IPS DF 6.9 (cell line): ENCODE results near the gene NAPG.
"Not testable (repeated sequence)": the region's sequence is repeated elsewhere in the genome, so short reads cannot be mapped to it uniquely, and the experiment has no call there.

Experiments
- DNase-seq: peaks from one replicate; pipeline ENCODE4 v3.0.0-alpha.2; 2013; ENCODE audit warnings: low read depth, low spot score
- H3K27ac ChIP-seq: one replicate; pipeline ENCODE4 v1.5.1; 2013; ENCODE audit warnings: low read length, control low read depth
- H3K27me3 ChIP-seq: 2 replicates; pipeline ENCODE4 v1.6.1; 2013; ENCODE audit warnings: mild to moderate bottlenecking, low read length; ENCODE audit not compliant: control insufficient read depth, insufficient read depth
- H3K36me3 ChIP-seq: 2 replicates; pipeline ENCODE4 v1.6.1; 2013; ENCODE audit warnings: low read length; ENCODE audit not compliant: control insufficient read depth, insufficient read depth
- H3K4me1 ChIP-seq: 2 replicates; pipeline ENCODE4 v1.6.1; 2013; ENCODE audit warnings: low read length; ENCODE audit not compliant: control insufficient read depth, insufficient read depth
- H3K4me3 ChIP-seq: 2 replicates; pipeline ENCODE4 v1.5.1; 2013; ENCODE audit warnings: mild to moderate bottlenecking, low read length
- H3K9me3 ChIP-seq: 2 replicates; pipeline ENCODE4 v1.6.1; 2013; ENCODE audit warnings: low read length, inconsistent platforms; ENCODE audit not compliant: control insufficient read depth, insufficient read depth
- WGBS: extraction: QIAGEN DNeasy Blood & Tissue Kit; methylation state at CpG from one replicate; pipeline ENCODE4 v1.1.7; 2013; ENCODE audit warnings: mixed read lengths, missing lambda C conversion rate; ENCODE audit not compliant: insufficient read length, insufficient coverage; 5-methylcytosine and 5-hydroxymethylcytosine counted together

The NAPG gene

DNA sequence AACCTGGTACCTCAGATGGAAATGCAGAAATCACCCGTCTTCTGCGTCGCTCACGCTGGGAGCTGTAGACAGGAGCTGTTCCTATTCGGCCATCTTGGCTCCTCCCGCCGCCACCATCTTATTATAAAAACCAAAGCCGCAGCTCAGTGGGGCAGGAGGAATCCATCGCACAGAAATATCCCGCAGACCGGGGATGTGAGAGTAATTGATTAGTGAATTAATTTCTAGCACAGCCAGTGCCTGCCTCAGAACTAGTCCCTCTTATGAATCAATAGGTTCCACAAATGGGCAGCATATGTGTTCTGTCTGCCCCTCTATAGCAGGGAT, 52.7 kb downstream of the NAPG start:
- no CpG with 5 or more reads among the region's 11 CpGs for WGBS
- H3K4me1 ChIP-seq, H3K36me3 ChIP-seq, DNase-seq, H3K4me3 ChIP-seq, H3K27me3 ChIP-seq, H3K9me3 ChIP-seq, H3K27ac ChIP-seq: not testable (repeated sequence)

DNA sequence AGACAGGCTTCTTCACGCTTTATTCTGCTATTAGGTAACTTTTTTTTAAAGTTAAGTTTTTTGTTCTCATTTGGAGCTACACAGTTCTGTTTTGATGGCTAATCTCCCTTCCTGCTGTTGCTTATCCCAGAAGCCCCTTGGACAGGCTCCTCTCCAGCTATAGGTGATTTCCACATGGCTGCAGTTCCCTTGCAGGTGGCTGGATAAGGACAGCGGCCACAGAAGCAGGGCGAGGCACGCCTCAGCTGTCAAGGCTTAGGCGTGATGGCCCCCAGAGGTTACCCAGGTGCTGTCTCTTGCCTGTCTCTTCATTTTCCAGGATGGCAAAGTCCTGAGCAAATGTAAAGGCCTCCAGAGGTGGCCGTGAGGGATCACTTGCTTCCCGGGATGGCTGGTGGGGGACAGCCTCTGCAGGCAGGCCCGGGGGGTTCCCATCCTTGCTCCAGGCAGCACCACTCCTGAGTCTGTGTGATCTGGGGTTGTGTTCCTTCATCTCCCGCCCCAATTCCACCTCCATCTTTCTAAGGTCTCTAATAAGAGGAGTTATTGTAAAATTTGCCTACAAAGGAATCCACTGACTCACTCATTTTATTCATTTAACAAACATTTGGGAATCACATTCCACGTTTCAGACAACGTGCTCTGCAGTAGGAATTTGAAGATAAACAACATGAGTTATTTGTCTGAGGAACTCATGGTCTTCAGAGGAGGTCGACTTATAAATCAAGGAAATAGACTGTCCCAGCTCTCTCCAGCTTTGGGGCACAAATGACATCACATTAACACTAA, 53.4 kb downstream of the NAPG start:
- no CpG with 5 or more reads among the region's 12 CpGs for WGBS
- Histone ChIP-seq H3K27me3 (no peaks in the 10 kb centered on the region), H3K4me1 (no peaks in the 10 kb centered on the region), H3K9me3 (no peaks in the 10 kb centered on the region; the same call in 1 of the 2 replicates), H3K27ac (no peak overlapping the region), H3K4me3 (no peak overlapping the region), H3K36me3 (no peaks in the 10 kb centered on the region)
- DNase-seq = no peak

DNA sequence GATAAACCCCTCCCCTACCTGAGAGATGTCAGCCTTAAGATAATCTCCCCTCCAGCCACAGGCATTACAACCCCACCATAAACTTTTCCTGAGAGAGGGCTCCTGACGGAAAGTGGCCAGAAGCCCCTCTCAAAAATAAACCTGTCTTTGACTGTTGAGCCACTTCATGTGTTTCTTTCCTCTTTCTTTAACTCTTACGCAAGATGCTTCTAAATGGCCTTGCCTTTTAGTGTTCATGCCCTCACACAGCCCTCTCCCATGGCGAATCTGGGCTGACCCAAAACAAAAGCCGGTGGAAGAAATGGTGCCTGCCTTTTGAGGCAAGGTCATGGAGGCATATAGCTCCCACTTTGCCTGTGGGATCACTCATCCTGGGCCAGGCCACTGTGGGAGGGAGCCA, 54.4 kb downstream of the NAPG start:
- H3K27me3 ChIP-seq = no peaks in the 10 kb centered on the region
- H3K27ac ChIP-seq = no peak overlapping the region
- no peaks in the 10 kb centered on the region for H3K4me1 ChIP-seq
- H3K9me3 ChIP-seq = no peaks in the 10 kb centered on the region; the same call in 1 of the 2 replicates
- H3K36me3 ChIP-seq = no peaks in the 10 kb centered on the region
- no CpG with 5 or more reads among the region's 4 CpGs for WGBS
- no peak for DNase-seq
- no peak overlapping the region for H3K4me3 ChIP-seq

DNA sequence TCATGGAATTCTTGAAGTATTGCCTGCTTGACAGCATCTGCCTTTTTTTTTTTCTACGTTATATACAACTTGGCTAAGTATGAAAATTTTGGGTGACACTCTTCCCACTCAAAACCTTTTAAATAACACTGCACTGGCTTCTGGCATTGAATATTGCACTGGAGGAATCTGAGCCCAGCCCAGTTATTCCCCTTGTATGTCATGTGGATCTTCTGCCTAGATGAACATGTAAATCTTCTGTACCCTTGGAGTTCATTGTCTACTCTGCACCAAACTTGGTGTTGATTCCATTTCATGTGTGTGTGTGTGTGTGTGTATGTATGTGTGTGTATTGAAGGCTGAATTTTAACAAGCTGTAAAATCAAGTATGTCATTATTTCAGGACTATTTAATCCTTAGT, 59.4 kb downstream of the NAPG start:
- Histone ChIP-seq H3K4me1 (no peaks in the 10 kb centered on the region), H3K27ac (no peak overlapping the region), H3K4me3 (no peak overlapping the region), H3K9me3 (no peaks in the 10 kb centered on the region), H3K27me3 (no peaks in the 10 kb centered on the region), H3K36me3 (no peaks in the 10 kb centered on the region; the same call in 1 of the 2 replicates)
- no CpG with 5 or more reads among the region's 1 CpG for WGBS
- no peak for DNase-seq

DNA sequence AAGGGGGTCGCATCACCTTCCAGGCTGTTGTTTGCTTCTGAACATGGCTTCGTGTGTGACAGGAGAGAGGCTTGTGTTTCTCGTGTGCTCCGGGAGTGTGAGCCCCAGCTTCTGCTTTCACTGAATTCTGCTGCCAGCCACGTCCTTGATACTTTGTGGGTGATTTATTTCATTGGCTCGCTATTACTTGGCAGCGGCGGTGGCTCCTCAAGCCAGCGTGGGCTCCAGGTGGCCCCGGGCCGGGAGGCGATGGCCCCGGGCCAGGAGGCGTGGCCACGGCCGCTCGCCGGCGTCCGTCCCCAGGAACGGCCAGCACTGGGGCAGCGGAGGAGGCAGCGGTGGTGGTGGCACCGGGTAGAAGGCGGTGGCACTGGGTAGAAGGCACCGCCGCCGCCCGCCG, 63.1 kb downstream of the NAPG start:
- WGBS = no CpG with 5 or more reads among the region's 30 CpGs
- H3K27ac ChIP-seq = no peak overlapping the region
- H3K4me1 ChIP-seq = no peaks in the 10 kb centered on the region
- H3K36me3 ChIP-seq = no peaks in the 10 kb centered on the region; the same call in 1 of the 2 replicates
- H3K9me3 ChIP-seq = no peaks in the 10 kb centered on the region
- DNase-seq = no peak
- no peaks in the 10 kb centered on the region for H3K27me3 ChIP-seq
- no peak overlapping the region for H3K4me3 ChIP-seq

DNA sequence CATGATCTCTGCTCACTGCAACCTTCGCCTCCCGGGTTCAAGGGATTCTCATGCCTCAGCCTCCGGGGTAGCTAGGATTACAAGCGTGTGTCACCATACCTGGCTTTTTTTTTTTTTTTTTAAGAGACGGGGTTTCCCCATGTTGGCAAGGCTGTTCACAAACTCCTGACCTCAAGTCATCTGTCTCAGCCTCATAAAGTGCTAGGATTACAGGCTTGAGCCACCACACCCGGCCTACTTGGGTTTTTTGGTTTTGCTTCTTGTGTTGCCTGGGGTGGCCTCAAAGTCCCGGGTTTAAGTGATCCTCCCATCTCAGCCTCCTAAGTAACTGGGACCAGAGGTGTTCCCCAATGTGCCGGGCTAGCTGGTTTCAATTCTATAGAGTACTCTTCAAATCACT, 64.6 kb downstream of the NAPG start:
- Histone ChIP-seq H3K9me3 (no peaks in the 10 kb centered on the region), H3K27ac (no peak overlapping the region), H3K27me3 (no peaks in the 10 kb centered on the region), H3K36me3 (no peaks in the 10 kb centered on the region; the same call in 1 of the 2 replicates), H3K4me1 (no peaks in the 10 kb centered on the region), H3K4me3 (no peak overlapping the region)
- no CpG with 5 or more reads among the region's 8 CpGs for WGBS
- DNase-seq = no peak

DNA sequence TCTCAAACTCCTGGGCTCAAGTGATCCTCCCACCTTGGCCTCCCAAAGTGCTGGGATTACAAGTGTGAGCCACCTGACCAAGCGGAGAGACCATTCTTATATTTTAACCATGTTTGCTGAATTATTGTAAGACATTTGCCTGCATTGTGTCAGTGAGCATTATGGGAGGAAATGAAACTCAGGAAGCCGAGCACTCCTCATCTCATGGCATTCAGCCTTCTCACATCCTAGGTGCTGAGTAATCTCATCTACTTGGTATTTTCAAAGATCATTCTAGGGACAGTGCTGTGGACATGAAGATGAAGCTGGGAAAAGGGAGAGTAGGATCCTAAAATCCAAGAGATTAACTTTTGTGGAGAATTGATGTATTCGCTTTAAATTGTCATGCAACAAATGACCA, 66.1 kb downstream of the NAPG start:
- WGBS = no CpG with 5 or more reads among the region's 3 CpGs
- H3K4me1 ChIP-seq = no peaks in the 10 kb centered on the region
- H3K9me3 ChIP-seq = no peaks in the 10 kb centered on the region
- H3K27me3 ChIP-seq = no peaks in the 10 kb centered on the region
- H3K36me3 ChIP-seq = no peaks in the 10 kb centered on the region; the same call in 1 of the 2 replicates
- H3K4me3 ChIP-seq = no peak overlapping the region
- no peak overlapping the region for H3K27ac ChIP-seq
- no peak for DNase-seq

DNA sequence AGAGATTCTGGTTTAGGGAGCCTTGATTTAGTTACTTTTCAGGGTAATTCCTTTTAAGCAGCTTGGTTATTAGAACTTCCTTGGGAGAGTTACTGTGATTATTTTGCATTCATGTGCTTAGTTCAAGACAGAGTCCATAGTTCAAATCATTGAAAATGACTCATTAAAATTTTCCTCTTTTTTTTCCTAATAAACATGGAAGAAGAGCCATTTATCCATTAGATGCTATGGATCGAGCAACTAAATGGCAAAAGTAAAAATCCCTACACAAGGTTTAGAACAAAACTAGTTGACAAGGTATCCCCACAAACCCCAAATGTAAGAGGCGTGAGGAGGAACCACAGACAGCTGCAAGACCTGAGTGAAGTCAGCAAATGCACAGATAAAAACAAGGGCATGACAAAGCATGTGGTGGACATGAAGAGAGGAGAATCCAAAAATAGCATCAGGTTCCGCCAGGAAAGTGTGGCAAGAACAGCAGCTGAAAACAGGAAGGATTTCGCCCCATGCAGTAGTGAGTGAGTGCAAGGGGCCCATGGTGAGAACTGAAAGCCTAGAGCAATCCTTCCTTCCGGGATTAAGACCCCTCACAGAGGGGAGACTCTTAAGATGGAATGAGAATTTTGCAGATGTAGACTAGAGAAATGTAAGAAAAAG, 67.7 kb downstream of the NAPG start:
- H3K4me1 ChIP-seq, DNase-seq, H3K27ac ChIP-seq, H3K4me3 ChIP-seq, H3K36me3 ChIP-seq, H3K9me3 ChIP-seq, H3K27me3 ChIP-seq: not testable (repeated sequence)
- WGBS = no CpG with 5 or more reads among the region's 5 CpGs

DNA sequence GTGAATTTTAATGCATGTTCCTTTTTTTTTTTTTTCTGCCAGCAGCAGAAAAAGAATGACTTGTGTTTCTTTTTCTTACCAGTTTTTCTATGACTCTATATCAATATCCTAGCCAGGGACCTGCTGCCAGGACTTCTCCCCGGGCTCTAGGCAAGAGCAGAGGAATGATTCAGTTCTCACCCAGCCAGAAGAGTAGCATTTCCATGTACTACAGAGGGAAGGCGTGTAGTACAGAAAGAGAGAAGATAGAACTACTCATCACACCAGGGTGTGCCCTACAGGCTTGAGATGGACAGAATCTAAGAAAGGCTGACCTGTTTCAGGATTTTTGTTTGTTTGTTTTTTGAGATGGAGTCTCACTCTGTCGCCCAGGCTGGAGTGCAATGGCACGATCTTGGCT, 70.1 kb downstream of the NAPG start:
- not testable (repeated sequence) for H3K9me3 ChIP-seq, H3K36me3 ChIP-seq, H3K27ac ChIP-seq, H3K27me3 ChIP-seq, H3K4me1 ChIP-seq, H3K4me3 ChIP-seq, DNase-seq
- no CpG with 5 or more reads among the region's 4 CpGs for WGBS

DNA sequence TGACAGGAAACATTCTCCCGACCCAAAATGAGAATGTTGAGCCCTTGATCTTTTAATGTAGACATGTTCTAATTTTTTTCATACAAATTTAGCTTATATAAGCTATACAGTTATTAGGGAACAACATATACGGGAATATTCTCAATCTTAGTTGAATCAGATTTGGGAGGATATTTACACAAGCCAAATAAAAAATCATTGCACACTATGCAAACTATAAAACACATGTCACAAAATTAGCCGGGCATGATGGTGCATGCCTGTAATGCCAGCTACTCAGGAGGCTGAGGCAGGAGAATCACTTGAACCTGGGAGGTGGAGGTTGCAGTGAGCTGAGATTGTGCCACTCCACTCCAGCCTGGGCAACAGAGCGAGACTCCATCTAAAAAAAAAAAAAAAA, 71.9 kb downstream of the NAPG start:
- not testable (repeated sequence) for H3K27ac ChIP-seq, H3K4me1 ChIP-seq, DNase-seq, H3K36me3 ChIP-seq, H3K4me3 ChIP-seq, H3K9me3 ChIP-seq, H3K27me3 ChIP-seq
- no CpG with 5 or more reads among the region's 4 CpGs for WGBS

DNA sequence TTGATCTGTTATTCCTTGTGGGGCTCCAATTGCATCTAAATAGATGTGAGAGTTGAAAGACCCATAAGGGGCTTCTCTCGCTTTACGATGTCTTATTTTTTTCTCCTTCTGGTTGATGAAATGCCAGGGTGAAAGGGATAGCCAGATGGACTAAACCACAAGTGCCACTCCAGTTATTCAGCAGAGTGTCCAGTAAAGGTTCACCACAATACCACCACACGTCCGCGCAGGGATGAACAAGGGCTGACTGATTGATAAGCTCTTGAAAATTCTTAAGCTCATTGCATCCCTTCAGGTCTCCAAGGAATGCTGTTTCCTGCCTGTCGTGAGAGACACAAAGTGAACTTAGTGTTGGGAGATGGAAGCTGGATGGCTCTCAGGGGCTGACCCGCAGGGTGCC, 74.9 kb downstream of the NAPG start:
- not testable (repeated sequence) for H3K4me3 ChIP-seq, H3K9me3 ChIP-seq, DNase-seq, H3K4me1 ChIP-seq, H3K36me3 ChIP-seq, H3K27ac ChIP-seq, H3K27me3 ChIP-seq
- WGBS = no CpG with 5 or more reads among the region's 7 CpGs
